ENCODE results near the gene PUM2.

DNA sequence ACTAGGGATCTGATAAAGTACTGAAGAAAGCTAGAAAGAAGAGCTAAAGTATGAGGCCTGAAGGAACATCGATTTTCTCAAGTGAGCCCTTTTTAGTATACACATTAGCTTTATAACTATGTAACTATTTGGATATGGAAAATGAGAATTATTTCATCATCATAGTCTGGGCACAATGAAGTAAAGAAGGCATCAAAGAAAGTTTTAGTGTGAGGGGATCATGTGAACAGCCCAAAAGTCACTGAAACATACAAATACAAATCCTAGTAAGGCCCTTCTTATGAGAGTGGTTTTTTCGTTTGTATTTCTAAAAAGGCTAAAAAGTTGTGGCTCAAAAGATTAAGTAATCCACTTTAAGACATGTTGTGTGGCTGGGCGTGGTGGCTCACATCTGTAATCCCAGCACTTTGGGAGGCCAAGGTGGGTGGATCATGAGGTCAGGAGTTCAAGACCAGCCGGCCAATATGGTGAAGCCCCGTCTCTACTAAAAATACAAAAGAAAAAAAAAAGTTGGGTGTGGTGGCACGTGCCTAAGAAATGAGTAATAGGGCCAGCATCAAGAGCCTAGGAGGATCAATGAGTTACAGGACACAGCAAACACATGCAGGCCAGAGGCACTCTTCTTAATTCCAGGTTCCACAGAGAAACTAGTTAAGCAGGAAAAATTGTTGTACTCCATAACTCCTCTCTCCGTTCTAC is 61.9 kb downstream of the PUM2 start:
- TF ChIP-seq, protein P1, sequence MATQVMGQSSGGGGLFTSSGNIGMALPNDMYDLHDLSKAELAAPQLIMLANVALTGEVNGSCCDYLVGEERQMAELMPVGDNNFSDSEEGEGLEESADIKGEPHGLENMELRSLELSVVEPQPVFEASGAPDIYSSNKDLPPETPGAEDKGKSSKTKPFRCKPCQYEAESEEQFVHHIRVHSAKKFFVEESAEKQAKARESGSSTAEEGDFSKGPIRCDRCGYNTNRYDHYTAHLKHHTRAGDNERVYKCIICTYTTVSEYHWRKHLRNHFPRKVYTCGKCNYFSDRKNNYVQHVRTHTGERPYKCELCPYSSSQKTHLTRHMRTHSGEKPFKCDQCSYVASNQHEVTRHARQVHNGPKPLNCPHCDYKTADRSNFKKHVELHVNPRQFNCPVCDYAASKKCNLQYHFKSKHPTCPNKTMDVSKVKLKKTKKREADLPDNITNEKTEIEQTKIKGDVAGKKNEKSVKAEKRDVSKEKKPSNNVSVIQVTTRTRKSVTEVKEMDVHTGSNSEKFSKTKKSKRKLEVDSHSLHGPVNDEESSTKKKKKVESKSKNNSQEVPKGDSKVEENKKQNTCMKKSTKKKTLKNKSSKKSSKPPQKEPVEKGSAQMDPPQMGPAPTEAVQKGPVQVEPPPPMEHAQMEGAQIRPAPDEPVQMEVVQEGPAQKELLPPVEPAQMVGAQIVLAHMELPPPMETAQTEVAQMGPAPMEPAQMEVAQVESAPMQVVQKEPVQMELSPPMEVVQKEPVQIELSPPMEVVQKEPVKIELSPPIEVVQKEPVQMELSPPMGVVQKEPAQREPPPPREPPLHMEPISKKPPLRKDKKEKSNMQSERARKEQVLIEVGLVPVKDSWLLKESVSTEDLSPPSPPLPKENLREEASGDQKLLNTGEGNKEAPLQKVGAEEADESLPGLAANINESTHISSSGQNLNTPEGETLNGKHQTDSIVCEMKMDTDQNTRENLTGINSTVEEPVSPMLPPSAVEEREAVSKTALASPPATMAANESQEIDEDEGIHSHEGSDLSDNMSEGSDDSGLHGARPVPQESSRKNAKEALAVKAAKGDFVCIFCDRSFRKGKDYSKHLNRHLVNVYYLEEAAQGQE (IDR thresholded peaks at IDR 0.05; ENCODE audit: low read depth, low read length): no peak
- TF ChIP-seq, protein P2, sequence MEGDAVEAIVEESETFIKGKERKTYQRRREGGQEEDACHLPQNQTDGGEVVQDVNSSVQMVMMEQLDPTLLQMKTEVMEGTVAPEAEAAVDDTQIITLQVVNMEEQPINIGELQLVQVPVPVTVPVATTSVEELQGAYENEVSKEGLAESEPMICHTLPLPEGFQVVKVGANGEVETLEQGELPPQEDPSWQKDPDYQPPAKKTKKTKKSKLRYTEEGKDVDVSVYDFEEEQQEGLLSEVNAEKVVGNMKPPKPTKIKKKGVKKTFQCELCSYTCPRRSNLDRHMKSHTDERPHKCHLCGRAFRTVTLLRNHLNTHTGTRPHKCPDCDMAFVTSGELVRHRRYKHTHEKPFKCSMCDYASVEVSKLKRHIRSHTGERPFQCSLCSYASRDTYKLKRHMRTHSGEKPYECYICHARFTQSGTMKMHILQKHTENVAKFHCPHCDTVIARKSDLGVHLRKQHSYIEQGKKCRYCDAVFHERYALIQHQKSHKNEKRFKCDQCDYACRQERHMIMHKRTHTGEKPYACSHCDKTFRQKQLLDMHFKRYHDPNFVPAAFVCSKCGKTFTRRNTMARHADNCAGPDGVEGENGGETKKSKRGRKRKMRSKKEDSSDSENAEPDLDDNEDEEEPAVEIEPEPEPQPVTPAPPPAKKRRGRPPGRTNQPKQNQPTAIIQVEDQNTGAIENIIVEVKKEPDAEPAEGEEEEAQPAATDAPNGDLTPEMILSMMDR (IDR thresholded peaks at IDR 0.05): no peak
- no peak for TF ChIP-seq GABPA (IDR thresholded peaks at IDR 0.05; ENCODE audit: low read depth)

All from SK-N-SH (cell line).